ENCODE data around the gene ZNF546.

DNA sequence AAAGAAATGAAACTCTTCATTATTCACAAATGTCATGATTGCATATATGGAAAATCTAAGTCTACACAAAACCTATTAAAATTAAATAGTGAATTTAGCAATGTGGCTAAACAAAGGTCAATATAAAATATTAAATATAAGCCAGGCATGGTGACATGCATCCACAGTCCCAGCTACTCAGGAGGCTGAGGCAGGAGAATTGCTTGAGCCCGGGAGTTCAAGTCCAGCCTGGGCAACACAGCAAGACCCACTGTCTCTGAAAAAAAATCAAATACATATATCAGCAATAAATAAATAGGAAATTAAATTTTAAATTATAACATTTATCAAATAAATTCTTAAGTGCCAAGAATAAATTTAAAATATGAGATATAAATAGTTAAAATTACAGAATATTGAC, 14.0 kb upstream of the ZNF546 start:
- TF ChIP-seq, protein P1, sequence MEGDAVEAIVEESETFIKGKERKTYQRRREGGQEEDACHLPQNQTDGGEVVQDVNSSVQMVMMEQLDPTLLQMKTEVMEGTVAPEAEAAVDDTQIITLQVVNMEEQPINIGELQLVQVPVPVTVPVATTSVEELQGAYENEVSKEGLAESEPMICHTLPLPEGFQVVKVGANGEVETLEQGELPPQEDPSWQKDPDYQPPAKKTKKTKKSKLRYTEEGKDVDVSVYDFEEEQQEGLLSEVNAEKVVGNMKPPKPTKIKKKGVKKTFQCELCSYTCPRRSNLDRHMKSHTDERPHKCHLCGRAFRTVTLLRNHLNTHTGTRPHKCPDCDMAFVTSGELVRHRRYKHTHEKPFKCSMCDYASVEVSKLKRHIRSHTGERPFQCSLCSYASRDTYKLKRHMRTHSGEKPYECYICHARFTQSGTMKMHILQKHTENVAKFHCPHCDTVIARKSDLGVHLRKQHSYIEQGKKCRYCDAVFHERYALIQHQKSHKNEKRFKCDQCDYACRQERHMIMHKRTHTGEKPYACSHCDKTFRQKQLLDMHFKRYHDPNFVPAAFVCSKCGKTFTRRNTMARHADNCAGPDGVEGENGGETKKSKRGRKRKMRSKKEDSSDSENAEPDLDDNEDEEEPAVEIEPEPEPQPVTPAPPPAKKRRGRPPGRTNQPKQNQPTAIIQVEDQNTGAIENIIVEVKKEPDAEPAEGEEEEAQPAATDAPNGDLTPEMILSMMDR (IDR thresholded peaks at IDR 0.05) = no peak
- no peak for TF ChIP-seq ZFX (IDR thresholded peaks at IDR 0.05; ENCODE audit: borderline replicate concordance)

Measured in 22Rv1 (cell line).